Measurements from ENCODE around the gene TRPM2.
"Not testable (repeated sequence)": the region's sequence is repeated elsewhere in the genome, so short reads cannot be mapped to it uniquely, and the experiment has no call there.

Gene TRPM2

DNA sequence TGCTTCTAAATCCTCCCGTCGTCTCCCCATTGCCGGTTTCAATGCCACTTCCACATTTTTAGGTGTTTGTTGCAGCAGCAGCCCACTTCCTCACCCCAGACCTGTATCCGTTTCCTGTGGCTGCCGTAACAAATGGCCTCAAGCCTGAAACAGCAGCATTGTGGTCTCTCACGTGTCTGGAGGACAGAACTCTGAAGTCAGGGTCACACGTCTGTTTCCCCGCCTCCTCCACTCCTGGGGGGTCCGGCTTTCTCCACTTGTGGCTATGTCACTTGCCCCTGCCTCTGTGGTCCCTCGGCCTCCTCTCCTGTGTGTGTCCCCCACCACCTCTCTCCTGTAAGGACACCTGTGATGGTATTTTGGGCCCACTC is 21.8 kb downstream of the TRPM2 start:
- no peak for DNase-seq (ENCODE audit: low spot score)

DNA sequence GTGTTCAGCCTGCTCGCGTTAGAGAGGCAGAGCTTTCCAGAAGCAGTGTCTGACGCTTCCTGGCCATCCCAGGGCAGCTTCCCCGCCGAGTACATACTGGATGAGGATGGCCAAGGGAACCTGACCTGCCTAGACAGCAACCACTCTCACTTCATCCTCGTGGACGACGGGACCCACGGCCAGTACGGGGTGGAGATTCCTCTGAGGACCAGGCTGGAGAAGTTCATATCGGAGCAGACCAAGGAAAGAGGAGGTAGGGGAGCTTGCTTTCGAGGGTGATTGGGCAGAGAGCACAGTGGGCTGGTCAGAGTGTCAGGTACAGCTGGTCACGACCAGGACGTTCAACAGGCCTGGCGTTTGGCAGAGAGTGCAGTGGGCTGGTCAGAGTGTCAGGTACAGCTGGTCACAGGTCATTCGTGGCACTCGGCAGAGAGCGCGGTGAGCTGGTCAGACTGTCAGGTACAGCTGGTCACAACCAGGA is 22.4 kb downstream of the TRPM2 start:
- DNase-seq (ENCODE audit: low spot score) = no peak

DNA sequence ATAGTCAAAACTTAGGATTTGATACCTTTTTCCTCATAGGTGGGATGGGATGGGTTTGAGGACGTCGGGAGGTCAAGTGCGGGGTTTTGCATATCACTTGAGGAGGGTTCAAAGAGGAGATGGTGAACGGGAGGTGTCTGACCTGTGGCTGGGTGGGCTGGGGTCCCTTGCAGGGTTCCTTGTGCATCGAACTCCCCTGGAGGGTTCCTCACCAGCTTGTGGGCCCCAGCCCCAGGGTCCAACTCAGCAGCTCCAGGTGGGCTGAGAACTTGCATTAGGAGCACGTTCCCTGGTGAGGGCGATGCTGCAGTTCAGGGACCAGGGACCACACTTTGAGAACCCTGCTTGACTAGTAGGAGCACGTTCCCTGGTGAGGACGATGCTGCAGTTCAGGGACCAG is 23.2 kb downstream of the TRPM2 start:
- DNase-seq (ENCODE audit: low spot score) = no peak

DNA sequence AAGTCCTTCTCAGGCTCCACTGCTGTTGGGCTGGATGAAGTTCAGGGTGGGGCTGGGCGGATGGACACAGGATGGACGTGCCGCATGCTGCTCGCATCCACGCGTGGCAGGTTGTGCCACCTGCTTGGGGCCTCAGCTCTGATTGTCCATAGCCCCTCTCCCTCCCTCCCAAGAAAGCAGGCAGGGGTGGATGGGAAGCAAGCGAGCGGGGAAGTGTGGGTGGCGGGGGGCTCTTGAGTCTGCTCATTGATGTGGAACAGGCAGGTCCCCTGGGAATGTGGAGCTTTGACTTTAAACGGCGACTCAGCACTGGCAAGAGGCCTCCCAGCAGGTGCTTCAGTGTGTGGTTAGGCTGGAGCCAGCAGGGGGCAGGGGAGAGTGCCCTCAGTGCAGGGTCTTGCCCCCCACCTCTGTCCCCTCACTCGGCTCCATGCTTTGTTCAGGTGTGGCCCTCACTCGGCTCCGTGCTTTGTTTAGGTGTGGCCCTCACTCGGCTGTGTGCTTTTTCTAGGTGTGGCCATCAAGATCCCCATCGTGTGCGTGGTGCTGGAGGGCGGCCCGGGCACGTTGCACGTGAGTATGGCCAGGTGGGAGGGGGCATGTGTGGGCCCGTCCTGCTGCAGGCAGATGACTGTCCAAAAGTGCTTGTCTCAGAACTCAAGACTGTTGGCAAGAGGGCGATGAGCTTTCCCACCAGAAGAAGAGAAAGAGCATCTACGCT is 23.9 kb downstream of the TRPM2 start:
- DNase-seq (ENCODE audit: low spot score) = no peak

GRCh38 chr21:44377922-44378645 is 24.7 kb downstream of the TRPM2 start:
- no peak for DNase-seq (ENCODE audit: low spot score)

DNA sequence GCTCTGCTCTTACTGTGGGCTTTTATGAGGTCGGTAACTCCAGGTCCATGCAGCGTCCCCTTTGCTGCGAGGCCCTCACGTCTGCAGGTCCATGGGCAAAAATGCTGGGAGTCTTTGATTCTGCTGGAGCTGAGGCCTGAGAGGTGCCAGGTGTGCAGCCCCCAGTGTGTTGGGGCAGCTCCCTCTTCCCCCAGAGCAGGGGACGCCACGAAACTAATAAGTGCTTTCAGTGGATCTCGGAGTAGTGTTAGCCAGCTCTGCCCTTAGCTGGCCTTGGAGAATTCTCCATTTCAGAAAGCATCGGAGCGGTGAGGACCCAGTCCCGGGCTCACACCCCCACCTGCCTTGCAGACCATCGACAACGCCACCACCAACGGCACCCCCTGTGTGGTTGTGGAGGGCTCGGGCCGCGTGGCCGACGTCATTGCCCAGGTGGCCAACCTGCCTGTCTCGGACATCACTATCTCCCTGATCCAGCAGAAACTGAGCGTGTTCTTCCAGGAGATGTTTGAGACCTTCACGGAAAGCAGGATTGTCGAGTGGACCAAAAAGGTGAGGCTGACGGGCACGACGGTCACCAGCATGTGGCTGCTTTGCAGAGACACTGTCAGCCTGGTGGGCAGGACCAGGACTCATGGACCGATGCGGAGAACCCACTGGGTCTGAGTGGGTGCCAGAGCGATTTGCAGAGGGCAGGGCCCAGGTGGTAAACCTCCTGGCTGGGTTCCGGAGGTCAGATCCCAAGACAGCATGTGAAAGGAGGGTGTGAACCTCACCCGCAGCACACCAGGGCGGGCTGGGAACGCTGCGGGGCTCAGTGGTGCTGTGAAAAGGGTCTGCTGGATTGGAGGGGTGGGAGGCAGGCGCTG is 25.5 kb downstream of the TRPM2 start:
- DNase-seq (ENCODE audit: low spot score) = no peak

GRCh38 chr21:44379515-44379848 is 26.1 kb downstream of the TRPM2 start:
- no peak for DNase-seq (ENCODE audit: low spot score)

- no peak for DNase-seq (ENCODE audit: low spot score)
These were observed 26.8 kb downstream of the TRPM2 start for GRCh38 chr21:44379991-44380865.

DNA sequence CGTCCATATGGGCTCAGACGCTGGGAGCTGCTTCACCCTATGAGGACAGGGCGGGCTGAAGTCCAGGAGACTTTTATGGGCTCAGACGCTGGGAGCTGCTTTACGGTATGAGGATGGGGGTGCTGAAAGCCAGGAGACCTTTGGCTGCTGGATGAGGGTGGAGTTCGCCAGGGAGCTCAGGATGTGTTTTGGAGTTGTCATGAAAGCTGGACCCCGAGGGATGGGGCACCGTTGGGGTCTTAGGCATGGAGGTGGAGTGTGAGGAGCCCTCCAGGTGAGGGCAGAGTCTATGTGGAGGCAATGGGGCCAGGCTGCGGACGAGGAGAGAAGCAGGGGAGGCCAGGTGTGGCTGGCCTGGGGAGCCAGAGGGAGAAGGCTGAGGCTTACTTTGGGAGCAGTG is 27.5 kb downstream of the TRPM2 start:
- DNase-seq (ENCODE audit: low spot score) = no peak

GRCh38 chr21:44381874-44382273 is 28.5 kb downstream of the TRPM2 start:
- no peak for DNase-seq (ENCODE audit: low spot score)

DNA sequence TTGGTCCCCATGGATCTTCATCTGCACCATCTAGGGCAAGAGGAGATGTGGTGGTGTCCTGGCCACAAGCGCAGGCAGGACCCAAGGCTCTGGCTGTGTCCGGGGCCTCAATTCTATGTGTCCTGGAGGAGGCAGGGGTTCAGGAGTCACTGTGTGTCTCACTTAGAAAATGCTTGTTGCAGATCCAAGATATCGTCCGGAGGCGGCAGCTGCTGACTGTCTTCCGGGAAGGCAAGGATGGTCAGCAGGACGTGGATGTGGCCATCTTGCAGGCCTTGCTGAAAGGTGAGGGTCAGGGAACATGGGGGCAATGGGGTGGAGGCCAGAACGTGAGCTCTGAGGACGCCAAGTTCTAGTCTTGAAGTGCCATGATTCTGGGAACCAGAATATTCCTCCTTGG is 29.1 kb downstream of the TRPM2 start:
- DNase-seq (ENCODE audit: low spot score) = no peak

- no peak for DNase-seq (ENCODE audit: low spot score)
These were observed 29.8 kb downstream of the TRPM2 start for GRCh38 chr21:44383216-44383615.

DNA sequence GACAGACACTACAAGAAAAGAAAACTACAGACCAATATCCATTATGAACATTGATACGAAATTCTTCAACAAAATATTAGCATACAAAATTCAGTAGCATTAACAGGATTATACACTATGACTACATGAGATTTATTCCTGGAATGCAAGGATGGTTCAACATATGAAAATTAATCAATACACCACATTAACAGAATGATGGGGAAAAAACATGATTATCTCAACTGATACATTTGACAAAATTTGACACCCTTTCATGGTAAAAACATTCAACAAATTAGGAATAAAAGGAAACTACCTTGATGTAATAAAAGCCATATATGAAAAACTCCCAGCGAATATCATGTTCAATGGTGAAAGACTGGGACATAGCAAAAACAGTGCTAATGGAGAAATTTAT is 31.5 kb downstream of the TRPM2 start:
- DNase-seq (ENCODE audit: low spot score) = no peak

DNA sequence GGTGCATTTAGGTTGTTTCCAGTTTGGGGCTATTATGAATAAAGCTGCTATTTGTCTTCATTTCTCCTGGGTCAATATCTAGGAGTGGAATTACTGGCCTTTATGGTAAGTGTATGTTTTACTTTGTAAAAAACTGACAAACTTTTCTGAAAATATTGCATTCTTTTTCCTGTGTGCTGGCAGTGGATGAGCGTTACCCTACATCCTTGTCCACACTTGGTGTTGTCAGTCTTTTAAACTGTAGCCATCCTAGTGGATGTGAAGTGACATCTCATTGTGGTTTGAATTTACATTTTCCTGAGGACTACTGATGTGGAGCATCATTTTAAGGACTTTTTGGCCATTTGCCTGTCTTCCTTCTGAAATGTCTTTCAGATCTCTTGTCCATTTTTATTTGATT is 35.9 kb downstream of the TRPM2 start:
- DNase-seq (ENCODE audit: low spot score) = no peak

- no peak for DNase-seq (ENCODE audit: low spot score)
These were observed 37.5 kb downstream of the TRPM2 start for GRCh38 chr21:44390886-44391285.

- DNase-seq (ENCODE audit: low spot score) = no peak
These were observed 38.1 kb downstream of the TRPM2 start for GRCh38 chr21:44391345-44392091.

GRCh38 chr21:44392185-44392584 is 38.8 kb downstream of the TRPM2 start:
- no peak for DNase-seq (ENCODE audit: low spot score)

DNA sequence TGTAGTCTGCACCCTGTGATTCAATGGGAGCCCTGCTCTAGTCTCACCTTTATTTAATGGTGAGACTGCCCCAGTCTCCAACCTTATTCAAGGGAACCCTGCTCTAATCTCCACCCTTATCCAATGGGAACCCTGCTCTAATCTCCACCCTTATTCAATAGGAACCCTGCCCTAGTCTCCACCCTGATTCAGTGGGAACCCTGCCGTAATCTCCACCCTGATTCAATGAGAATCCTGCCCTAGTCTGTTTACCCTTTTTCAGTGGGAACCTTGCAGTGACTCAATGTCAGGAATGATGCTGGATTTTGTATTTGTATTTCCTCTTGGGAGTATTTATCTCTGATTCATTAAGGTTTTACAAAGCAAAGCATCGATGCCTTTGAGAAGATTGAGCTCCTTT is 39.5 kb downstream of the TRPM2 start:
- no peak for DNase-seq (ENCODE audit: low spot score)

- no peak for DNase-seq (ENCODE audit: low spot score)
These were observed 41.3 kb downstream of the TRPM2 start for GRCh38 chr21:44394733-44395132.

DNA sequence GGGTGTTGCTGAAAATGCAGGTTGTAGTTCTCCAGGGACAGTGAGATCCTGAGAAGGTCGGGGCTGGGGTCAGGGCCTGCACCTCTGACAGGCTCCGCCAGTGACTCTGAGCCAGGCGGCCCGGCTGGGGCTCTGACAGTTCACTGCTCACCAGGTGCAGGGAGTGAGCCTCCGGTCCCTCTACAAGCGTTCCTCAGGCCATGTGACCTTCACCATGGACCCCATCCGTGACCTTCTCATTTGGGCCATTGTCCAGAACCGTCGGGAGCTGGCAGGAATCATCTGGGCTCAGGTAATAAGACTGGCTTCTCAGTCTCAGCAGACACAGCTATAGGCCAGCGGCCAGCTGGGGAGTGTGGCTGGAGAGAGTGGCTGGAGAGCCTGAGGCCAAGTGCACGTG is 41.8 kb downstream of the TRPM2 start:
- no peak for DNase-seq (ENCODE audit: low spot score)

DNA sequence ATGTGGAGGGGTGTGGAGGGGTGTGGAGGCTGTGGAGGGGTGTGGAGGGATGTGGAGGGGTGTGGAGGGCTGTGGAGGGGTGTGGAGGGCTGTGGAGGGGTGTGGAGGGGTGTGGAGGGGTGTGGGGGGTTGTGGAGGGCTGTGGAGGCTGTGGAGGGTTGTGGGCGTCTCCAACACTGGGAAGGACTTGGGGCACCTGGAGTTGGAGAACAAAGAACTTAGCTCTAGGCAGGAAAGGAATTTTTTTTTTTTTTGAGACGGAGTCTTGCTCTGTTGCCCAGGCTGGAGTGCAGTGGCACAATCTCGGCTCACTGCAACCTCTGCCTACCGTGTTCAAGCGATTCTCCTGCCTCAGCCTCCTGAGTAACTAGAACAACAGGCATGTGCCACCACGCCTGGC is 43.4 kb downstream of the TRPM2 start:
- not testable (repeated sequence) for DNase-seq (ENCODE audit: low spot score)
